ENCODE results near the gene LACTBL1.
"Not testable (repeated sequence)": the region's sequence is repeated elsewhere in the genome, so short reads cannot be mapped to it uniquely, and the experiment has no call there.

LACTBL1 gene

GRCh38 chr1:22949822-22950331, 22.8 kb downstream of the LACTBL1 start:
- Histone ChIP-seq H2AFZ (ENCODE audit: low read depth, low read length, severe bottlenecking) (no peak overlapping the region), H4K20me1 (ENCODE audit: low read depth, low read length) (no peaks in the 10 kb centered on the region), H3F3A (ENCODE audit: insufficient read depth) (no peaks in the 10 kb centered on the region), H3K36me3 (ENCODE audit: low read length) (no peaks in the 10 kb centered on the region), H3K9ac (ENCODE audit: low read length) (no peak overlapping the region), H3K4me3 (ENCODE audit: insufficient read depth, low read length, poor library complexity, severe bottlenecking) (no peak overlapping the region), H3K79me2 (ENCODE audit: insufficient read depth, low read length) (no peaks in the 10 kb centered on the region), H3K27me3 (ENCODE audit: low read length) (no peaks in the 10 kb centered on the region), H3K9me2 (replicated peaks; ENCODE audit: insufficient read depth, low read length) (no peaks in the 10 kb centered on the region), H3K9me3 (ENCODE audit: insufficient read depth, low read length) (no peaks in the 10 kb centered on the region), H3K4me2 (ENCODE audit: low read depth, low read length, poor library complexity, severe bottlenecking) (no peak overlapping the region), H3K27ac (ENCODE audit: low read depth, low read length) (no peak overlapping the region)
- TF ChIP-seq CTCF (IDR thresholded peaks at IDR 0.05; ENCODE audit: insufficient read depth, low read length, poor library complexity, severe bottlenecking) (no peak), EZH2phosphoT487 (conservative IDR thresholded peaks at IDR 0.05; ENCODE audit: low read length) (no peak)

- H3F3A ChIP-seq (ENCODE audit: insufficient read depth); H3K27ac ChIP-seq (ENCODE audit: low read depth, low read length); H3K79me2 ChIP-seq (ENCODE audit: insufficient read depth, low read length); H3K36me3 ChIP-seq (ENCODE audit: low read length); H2AFZ ChIP-seq (ENCODE audit: low read depth, low read length, severe bottlenecking); H3K9me2 ChIP-seq (replicated peaks; ENCODE audit: insufficient read depth, low read length); H3K4me2 ChIP-seq (ENCODE audit: low read depth, low read length, poor library complexity, severe bottlenecking); H3K27me3 ChIP-seq (ENCODE audit: low read length); H3K9ac ChIP-seq (ENCODE audit: low read length); H3K4me3 ChIP-seq (ENCODE audit: insufficient read depth, low read length, poor library complexity, severe bottlenecking); H4K20me1 ChIP-seq (ENCODE audit: low read depth, low read length): not testable (repeated sequence)
- H3K9me3 ChIP-seq (ENCODE audit: insufficient read depth, low read length), result peaks cover 10% of the 10 kb centered on the region; the same call in 1 of the 2 replicates
Measured at GRCh38 chr1:22945171-22945570, 27.5 kb downstream of the LACTBL1 start.

GRCh38 chr1:22944346-22945055, 28.2 kb downstream of the LACTBL1 start:
- TF ChIP-seq CTCF (IDR thresholded peaks at IDR 0.05; ENCODE audit: insufficient read depth, low read length, poor library complexity, severe bottlenecking) (no peak), EZH2phosphoT487 (conservative IDR thresholded peaks at IDR 0.05; ENCODE audit: low read length) (no peak)
- Histone ChIP-seq H3K9ac (ENCODE audit: low read length) (no peak overlapping the region), H3K9me2 (replicated peaks; ENCODE audit: insufficient read depth, low read length) (no peaks in the 10 kb centered on the region), H3K27me3 (ENCODE audit: low read length) (no peaks in the 10 kb centered on the region), H3K79me2 (ENCODE audit: insufficient read depth, low read length) (no peaks in the 10 kb centered on the region), H3K9me3 (ENCODE audit: insufficient read depth, low read length) (peaks cover 17% of the 10 kb centered on the region; the same call in 1 of the 2 replicates), H2AFZ (ENCODE audit: low read depth, low read length, severe bottlenecking) (no peak overlapping the region), H3F3A (ENCODE audit: insufficient read depth) (no peaks in the 10 kb centered on the region), H3K4me3 (ENCODE audit: insufficient read depth, low read length, poor library complexity, severe bottlenecking) (no peak overlapping the region), H4K20me1 (ENCODE audit: low read depth, low read length) (no peaks in the 10 kb centered on the region), H3K36me3 (ENCODE audit: low read length) (no peaks in the 10 kb centered on the region), H3K27ac (ENCODE audit: low read depth, low read length) (no peak overlapping the region), H3K4me2 (ENCODE audit: low read depth, low read length, poor library complexity, severe bottlenecking) (no peak overlapping the region)

GRCh38 chr1:22941257-22941656, 31.4 kb downstream of the LACTBL1 start:
- no peak for TF ChIP-seq CTCF (IDR thresholded peaks at IDR 0.05; ENCODE audit: insufficient read depth, low read length, poor library complexity, severe bottlenecking)
- no peak for TF ChIP-seq EZH2phosphoT487 (conservative IDR thresholded peaks at IDR 0.05; ENCODE audit: low read length)

More at GRCh38 chr1:22941257-22941656, 31.4 kb downstream of the LACTBL1 start:
- H3K27ac ChIP-seq (ENCODE audit: low read depth, low read length), result no peak overlapping the region
- H4K20me1 ChIP-seq (ENCODE audit: low read depth, low read length), result no peaks in the 10 kb centered on the region
- H3F3A ChIP-seq (ENCODE audit: insufficient read depth), result no peaks in the 10 kb centered on the region
- H3K79me2 ChIP-seq (ENCODE audit: insufficient read depth, low read length), result no peaks in the 10 kb centered on the region
- no peaks in the 10 kb centered on the region for H3K36me3 ChIP-seq (ENCODE audit: low read length)
- H2AFZ ChIP-seq (ENCODE audit: low read depth, low read length, severe bottlenecking), result no peak overlapping the region
- H3K4me3 ChIP-seq (ENCODE audit: insufficient read depth, low read length, poor library complexity, severe bottlenecking), result no peak overlapping the region
- H3K9ac ChIP-seq (ENCODE audit: low read length), result no peak overlapping the region
- no peaks in the 10 kb centered on the region for H3K9me2 ChIP-seq (replicated peaks; ENCODE audit: insufficient read depth, low read length)
- no peaks in the 10 kb centered on the region for H3K27me3 ChIP-seq (ENCODE audit: low read length)
- peaks cover 17% of the 10 kb centered on the region; the same call in 1 of the 2 replicates for H3K9me3 ChIP-seq (ENCODE audit: insufficient read depth, low read length)
- no peak overlapping the region for H3K4me2 ChIP-seq (ENCODE audit: low read depth, low read length, poor library complexity, severe bottlenecking)

Measured in SU-DHL-6 (cell line).